ENCODE measurements around the gene PROSER3. TPM values are rescaled to one million over a fixed set of nuclear protein-coding genes. Genes with fewer than 3 reads are reported as not detected.

PROSER3 gene
- total RNA-seq = 1 to 10 TPM; 7.2 to 9.9 (median 8.6) TPM
- polyA plus RNA-seq = 10 to 100 TPM in 1 of 2 donors, 1 to 10 TPM in 1; 7.8 to 19.6 TPM

DNA sequence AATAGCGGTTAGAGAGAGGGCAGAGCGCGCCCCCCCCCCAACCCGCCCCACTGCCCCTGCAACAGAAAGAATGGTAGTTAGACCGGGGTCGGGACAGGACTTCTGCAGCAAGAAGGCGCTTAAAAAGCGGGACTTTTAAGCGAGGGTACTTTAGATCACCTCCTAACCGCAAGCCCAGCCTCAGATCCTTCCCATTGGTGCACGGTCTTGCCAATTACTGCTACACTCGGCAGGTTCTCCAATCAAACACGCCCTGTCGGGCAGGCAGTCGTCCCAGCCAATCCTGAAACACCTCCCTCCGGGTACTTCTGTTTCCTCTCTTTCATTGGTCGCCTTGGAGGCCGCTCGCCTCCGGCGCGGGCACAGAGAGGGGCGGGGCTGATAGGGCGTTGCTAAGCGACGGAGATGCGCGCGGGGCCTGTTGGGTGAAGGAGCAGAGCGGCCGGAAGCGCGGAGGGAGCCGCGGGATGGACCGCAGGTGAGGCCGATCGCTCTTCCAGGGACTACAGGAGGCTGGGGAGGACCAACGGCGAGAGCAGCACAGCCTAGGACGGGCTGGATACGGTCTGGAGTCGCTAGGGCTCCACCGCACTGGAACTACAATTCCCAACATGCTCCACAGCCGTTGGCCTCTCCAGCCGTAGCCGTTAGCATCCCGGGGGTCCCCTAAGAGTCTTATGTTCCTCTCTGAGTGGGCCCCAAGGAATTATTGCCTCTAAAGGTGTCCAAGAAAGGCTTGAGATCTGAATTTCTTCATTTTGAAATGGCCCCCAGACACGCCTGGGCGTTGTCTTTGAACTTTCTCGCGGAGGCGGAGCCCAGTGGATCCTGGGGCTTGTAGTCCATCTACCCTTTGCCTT lies at the start of gene PROSER3:
TSS of gene PROSER3 (plus strand) at position 428 of the 860 bp plus-strand sequence. CDS start at position 468, 40 bp downstream.
- H3K9me3 ChIP-seq = no peaks in the 10 kb centered on the region
- TF ChIP-seq, protein P1, sequence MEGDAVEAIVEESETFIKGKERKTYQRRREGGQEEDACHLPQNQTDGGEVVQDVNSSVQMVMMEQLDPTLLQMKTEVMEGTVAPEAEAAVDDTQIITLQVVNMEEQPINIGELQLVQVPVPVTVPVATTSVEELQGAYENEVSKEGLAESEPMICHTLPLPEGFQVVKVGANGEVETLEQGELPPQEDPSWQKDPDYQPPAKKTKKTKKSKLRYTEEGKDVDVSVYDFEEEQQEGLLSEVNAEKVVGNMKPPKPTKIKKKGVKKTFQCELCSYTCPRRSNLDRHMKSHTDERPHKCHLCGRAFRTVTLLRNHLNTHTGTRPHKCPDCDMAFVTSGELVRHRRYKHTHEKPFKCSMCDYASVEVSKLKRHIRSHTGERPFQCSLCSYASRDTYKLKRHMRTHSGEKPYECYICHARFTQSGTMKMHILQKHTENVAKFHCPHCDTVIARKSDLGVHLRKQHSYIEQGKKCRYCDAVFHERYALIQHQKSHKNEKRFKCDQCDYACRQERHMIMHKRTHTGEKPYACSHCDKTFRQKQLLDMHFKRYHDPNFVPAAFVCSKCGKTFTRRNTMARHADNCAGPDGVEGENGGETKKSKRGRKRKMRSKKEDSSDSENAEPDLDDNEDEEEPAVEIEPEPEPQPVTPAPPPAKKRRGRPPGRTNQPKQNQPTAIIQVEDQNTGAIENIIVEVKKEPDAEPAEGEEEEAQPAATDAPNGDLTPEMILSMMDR (IDR thresholded peaks at IDR 0.05) = no peak
- H3K4me3 ChIP-seq = peak within 1 kb of the TSS; percentile 68 to 93 (median 80)
- peaks cover 0 to 17% (median 8%) of the 10 kb centered on the region in 3 donors for H3K4me1 ChIP-seq
- DNase-seq (peak; percentile 96 to 99 (median 99)), ATAC-seq (peak; percentile 94 to 96 (median 96)), FAIRE-seq (peak; percentile 96)
- intact Hi-C loops (cut with DNase I) = no loop called here
- peak within 1 kb of the TSS; percentile 85 to 89 (median 86) for H3K27ac ChIP-seq
- WGBS, 2 donors = 0% methylated on average over 53 of the region's 53 CpGs
- no peaks in the 10 kb centered on the region for H3K27me3 ChIP-seq
- peaks cover 0 to 3% (median 0%) of the 10 kb centered on the region in 3 donors for H3K36me3 ChIP-seq

DNA sequence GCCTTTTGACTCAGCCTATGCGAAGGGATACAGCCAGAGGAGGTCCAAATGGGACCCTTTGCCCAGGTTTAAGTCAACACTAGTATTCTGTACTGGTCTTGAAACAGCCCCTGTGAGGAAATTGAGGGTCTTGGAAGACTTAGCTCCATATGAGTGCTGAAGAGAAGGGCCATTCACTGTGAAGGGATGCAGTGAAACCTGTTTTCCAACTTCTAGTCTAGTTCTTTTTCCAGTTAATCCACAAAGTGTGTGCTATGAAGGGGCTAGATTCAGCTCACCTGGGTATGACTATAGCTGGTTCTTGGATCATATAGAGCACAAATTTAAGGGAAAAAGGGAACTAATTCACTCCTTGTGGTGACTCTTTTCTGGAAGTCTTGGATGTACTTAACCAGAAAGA lies 49.6 kb upstream of the PROSER3 start:
- Histone ChIP-seq H3K27ac (no peak overlapping the region), H3K4me3 (no peak overlapping the region), H3K27me3 (no peaks in the 10 kb centered on the region), H3K4me1 (no peaks in the 10 kb centered on the region), H3K36me3 (no peaks in the 10 kb centered on the region), H3K9me3 (no peaks in the 10 kb centered on the region)
- TF ChIP-seq, protein P1 (IDR thresholded peaks at IDR 0.05) = no peak
- no peak for FAIRE-seq
- ATAC-seq = no peak
- 93 to 100% methylated on average over 1 of the region's 1 CpG for WGBS, 2 donors
- DNase-seq = no peak
- intact Hi-C loops (cut with DNase I) = no loop called here

DNA sequence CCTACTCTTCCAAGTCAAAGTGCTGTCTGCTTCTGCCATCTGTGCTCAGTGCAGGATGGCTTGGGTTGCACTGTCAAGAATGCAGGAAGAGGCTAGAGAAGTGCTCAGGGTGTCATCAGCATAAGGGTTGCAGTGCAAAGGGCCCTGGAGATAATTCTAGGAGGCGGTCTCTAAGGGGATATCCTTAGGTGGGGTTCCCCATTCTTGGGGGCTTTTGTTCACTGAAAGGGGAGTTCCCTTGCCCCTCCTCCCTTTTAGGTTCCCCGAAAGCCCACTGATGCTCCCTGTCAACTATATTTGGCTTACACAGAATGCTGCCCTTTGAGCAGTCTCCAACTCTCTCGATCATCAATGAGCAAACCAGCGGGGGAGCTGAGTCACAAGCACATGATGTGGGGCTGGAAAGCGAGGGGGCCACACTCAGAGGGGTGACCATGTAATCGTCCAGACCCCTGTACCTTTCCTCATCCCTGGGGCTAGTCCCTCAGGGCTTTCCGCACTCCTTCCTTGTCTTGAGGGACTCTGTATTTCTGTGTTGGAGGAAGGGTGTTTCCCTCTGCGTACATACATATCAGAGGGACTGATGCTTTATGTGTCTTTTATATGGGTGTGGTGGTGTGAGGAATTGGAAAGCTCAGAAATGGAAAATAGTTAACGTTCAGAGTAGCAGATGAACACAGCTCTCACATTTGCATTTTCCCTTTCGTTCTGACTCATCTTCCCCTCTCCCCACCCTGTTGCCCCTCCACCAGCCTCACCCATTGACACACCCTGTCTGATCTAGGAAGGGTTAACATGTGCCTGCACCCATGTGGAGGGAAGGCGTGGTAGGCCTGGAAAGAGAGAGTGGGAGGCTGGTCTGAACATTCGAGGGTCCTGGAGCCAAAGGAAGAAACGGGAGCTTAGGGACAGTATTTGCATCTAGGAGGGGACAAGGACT lies 46.9 kb upstream of the PROSER3 start:
- no peaks in the 10 kb centered on the region for H3K9me3 ChIP-seq
- H3K36me3 ChIP-seq = no peaks in the 10 kb centered on the region
- TF ChIP-seq, protein P1 (IDR thresholded peaks at IDR 0.05) = no peak
- no peak overlapping the region for H3K27ac ChIP-seq
- intact Hi-C loops (cut with DNase I) = no loop called here
- H3K4me3 ChIP-seq = no peak overlapping the region
- ATAC-seq (no peak), DNase-seq (no peak), FAIRE-seq (no peak)
- peaks cover 6 to 8% (median 8%) of the 10 kb centered on the region in 3 donors for H3K4me1 ChIP-seq
- 57% methylated on average over 13 of the region's 13 CpGs for WGBS, 2 donors
- H3K27me3 ChIP-seq = no peaks in the 10 kb centered on the region

DNA sequence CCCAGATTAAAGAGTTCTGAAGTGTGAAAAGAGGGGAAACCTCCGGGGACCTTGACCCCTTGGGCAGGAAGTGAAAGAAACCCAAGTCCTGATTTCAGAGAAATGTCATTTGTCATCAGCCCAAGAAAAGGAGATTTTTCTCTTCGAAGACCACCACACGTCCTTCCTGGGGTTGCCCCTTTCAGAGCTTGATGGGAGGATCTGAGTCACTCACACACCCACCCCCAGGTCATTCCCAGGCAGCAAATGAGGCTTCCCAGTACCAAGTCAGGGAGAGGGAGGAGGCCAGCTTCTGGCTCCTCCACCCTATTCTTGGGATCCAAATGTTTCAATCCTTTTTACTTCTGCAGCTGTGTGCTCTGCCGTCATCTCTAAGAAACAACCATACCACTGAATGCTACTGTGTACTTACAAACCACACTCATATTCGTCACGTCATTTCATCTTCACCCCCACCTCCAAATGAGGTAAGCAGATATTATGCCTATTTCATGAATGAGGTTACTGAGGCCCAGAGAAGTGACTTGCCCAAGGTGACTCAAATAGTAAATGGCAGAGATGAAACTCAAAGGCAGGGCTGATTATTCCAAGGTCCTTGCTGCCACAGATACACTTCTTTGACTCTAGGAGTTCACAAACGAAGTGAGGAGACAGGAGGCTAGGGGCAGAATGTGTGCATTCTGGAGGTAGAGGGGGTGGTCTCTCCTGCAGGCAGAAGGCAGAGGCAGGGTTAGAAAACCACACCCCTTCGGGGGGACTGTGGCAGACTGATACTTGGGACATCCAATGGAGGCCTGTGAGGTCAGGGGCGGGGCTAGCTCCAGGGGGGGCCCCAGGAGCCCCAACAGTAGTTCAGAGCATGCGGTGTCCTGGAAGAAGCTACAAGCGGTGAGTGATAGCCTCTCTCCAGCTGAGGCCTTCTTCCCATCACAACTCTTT lies 45.1 kb upstream of the PROSER3 start:
- Histone ChIP-seq H3K36me3 (no peaks in the 10 kb centered on the region), H3K4me3 (no peak overlapping the region), H3K4me1 (peaks cover 6 to 8% (median 8%) of the 10 kb centered on the region in 3 donors), H3K27me3 (no peaks in the 10 kb centered on the region), H3K27ac (no peak overlapping the region), H3K9me3 (no peaks in the 10 kb centered on the region)
- TF ChIP-seq, protein P1 (IDR thresholded peaks at IDR 0.05) = no peak
- DNase-seq = no peak
- WGBS, 2 donors = 81 to 86% methylated on average over 10 to 11 of the region's 11 CpGs
- FAIRE-seq = no peak
- intact Hi-C loops (cut with DNase I) = no loop called here
- no peak for ATAC-seq
